ENCODE data around the gene RETREG3.
A peak's percentile ranks its signal among the peaks of the same experiment; 100 is the strongest.
"Not testable (repeated sequence)": the region's sequence is repeated elsewhere in the genome, so short reads cannot be mapped to it uniquely, and the experiment has no call there.

Gene RETREG3

GRCh38 chr17:42548993-42549755 lies 60.0 kb downstream of the RETREG3 start:
- DNase-seq: no peak

DNA sequence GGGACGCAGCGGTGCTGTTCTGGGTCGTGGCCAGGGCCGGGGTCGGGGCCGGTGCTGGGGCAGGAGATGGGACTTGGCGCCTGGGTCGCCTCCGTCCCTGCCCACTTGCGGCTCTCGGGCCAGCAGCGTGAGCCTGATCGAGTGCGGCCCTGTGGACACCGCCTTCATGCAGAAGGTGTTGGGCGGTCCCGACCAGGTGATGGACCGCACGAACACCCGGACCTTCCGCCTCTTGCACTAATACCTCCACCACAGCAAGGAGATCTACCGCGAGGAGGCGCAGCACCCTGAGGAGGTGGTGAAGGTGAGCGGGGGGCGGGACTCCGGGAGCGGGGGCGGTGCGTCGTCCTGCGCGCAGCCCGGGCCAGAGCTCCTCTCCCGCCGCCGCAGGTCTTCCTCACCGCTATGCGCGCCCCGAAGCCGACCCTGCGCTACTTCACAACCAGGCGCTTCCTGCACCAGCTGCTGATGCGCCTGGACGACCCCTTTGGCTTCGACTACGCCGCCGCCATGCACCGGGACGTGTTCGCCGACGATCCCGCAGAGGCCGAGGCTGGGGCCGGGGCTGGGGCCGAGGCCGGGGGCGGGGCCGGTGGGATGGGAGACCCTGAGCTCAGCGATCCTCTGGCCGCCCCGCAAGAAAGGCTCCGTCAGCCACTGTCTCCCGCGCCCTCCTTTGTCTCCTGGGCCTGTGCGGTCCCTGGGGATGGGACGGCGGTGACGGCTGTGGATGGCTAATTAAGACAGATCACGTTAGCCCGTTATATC lies 60.9 kb downstream of the RETREG3 start:
- peak; percentile 79 for DNase-seq

DNA sequence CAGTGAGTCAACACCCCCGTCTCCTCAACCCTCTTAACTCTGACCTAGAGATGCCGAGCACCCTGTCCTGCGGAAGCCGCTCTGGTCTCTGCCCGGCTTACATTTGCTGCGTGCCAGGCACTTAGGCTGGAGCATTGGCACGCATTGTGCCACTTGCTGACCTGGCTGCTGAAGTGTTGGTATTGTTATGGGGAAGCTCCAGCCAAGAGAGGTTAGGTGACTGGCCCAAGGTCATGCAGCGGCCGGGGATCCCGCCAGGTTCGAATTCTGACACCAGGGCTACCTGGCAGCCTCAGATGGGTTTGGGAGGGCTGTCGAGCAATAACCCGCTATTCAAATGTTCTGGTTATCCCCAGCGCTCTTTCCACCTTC lies 61.5 kb downstream of the RETREG3 start:
- no peak for DNase-seq

GRCh38 chr17:42547001-42547461 lies 62.1 kb downstream of the RETREG3 start:
- no peak for DNase-seq

GRCh38 chr17:42545755-42546505 lies 63.2 kb downstream of the RETREG3 start:
- DNase-seq: not testable (repeated sequence)

DNA sequence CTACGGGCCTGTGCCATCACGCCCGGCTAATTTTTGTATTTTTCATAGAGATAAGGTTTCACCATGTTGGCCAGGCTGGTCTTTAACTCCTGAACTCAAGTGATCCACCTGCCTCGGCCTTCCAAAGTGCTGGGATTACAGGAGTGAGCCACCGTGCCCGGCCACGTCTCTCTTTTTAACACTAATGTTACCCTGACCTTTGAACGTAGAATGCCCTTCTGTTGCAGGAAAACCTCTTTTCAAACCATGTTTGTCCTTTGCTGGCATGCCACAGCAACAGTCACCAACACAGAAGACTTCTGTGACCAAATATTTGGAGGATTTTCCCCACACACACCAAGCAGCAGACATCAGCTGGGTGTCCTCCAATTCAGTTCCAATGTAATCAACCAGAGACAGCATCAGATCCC lies 64.3 kb downstream of the RETREG3 start:
- no peak for DNase-seq

DNA sequence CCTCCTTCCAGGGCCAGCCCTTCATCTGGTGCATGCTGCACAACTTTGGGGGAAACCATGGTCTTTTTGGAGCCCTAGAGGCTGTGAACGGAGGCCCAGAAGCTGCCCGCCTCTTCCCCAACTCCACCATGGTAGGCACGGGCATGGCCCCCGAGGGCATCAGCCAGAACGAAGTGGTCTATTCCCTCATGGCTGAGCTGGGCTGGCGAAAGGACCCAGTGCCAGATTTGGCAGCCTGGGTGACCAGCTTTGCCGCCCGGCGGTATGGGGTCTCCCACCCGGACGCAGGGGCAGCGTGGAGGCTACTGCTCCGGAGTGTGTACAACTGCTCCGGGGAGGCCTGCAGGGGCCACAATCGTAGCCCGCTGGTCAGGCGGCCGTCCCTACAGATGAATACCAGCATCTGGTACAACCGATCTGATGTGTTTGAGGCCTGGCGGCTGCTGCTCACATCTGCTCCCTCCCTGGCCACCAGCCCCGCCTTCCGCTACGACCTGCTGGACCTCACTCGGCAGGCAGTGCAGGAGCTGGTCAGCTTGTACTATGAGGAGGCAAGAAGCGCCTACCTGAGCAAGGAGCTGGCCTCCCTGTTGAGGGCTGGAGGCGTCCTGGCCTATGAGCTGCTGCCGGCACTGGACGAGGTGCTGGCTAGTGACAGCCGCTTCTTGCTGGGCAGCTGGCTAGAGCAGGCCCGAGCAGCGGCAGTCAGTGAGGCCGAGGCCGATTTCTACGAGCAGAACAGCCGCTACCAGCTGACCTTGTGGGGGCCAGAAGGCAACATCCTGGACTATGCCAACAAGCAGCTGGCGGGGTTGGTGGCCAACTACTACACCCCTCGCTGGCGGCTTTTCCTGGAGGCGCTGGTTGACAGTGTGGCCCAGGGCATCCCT lies 65.7 kb downstream of the RETREG3 start:
- no peak for DNase-seq

- peak in 1 of 2 experiments; percentile 21 for DNase-seq
These were observed 67.9 kb downstream of the RETREG3 start for GRCh38 chr17:42541041-42541833.

GRCh38 chr17:42540558-42540957 lies 68.6 kb downstream of the RETREG3 start:
- DNase-seq: not testable (repeated sequence)

- no peak for DNase-seq
These were observed 70.7 kb downstream of the RETREG3 start for GRCh38 chr17:42538482-42538881.

DNA sequence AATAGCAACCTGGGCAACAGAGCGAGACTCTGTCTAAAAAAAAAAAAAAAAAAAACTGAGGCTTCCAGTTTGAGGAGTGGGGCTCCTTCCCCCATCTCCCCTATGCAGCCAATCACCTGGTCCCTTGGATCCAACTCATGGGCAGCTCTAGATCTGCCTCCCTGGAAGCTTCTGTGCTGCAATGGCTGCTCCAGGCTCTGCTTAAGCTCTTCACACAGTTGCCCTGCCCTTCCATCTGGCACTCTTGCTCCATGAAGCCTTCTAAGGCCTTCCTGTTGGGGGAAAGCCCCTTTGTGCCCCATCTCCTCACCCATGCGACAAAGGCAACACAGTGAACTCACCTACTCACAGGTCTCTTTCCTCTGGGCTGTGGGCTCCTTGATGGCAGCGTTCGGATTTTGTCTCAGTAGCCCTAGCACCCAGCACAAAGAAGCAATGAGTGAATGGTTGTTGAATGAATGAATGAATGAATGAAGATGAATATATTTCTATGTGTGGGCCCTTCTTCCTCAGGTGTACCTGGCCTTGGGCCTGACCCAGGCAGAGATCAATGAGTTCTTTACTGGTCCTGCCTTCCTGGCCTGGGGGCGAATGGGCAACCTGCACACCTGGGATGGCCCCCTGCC lies 71.2 kb downstream of the RETREG3 start:
- DNase-seq: no peak

DNA sequence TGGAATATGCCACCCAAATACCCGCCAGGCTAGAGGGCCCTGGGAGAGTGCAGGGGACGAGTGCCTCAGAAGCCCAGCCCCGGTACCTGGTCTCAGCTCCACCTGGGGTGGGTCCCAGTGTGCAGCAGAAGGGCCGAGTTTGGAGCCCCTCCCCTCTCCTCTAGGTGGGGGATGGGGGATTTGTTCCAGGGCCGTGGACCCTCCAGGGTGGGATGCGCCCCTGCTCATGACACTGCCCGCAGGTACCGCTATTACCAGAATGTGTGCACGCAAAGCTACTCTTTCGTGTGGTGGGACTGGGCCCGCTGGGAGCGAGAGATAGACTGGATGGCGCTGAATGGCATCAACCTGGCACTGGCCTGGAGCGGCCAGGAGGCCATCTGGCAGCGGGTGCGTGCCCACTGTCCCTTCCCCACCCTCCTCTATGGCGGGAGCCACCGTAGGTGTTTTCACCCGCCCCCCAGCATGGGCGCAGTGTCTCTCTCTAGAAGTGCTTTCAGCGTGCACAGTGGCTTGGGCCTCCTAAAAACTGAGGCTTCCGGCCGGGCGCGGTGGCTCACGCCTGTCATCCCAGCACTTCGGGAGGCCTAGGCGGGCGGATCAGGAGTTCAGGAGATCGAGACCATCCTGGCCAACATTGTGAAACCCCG lies 71.9 kb downstream of the RETREG3 start:
- no peak for DNase-seq

DNA sequence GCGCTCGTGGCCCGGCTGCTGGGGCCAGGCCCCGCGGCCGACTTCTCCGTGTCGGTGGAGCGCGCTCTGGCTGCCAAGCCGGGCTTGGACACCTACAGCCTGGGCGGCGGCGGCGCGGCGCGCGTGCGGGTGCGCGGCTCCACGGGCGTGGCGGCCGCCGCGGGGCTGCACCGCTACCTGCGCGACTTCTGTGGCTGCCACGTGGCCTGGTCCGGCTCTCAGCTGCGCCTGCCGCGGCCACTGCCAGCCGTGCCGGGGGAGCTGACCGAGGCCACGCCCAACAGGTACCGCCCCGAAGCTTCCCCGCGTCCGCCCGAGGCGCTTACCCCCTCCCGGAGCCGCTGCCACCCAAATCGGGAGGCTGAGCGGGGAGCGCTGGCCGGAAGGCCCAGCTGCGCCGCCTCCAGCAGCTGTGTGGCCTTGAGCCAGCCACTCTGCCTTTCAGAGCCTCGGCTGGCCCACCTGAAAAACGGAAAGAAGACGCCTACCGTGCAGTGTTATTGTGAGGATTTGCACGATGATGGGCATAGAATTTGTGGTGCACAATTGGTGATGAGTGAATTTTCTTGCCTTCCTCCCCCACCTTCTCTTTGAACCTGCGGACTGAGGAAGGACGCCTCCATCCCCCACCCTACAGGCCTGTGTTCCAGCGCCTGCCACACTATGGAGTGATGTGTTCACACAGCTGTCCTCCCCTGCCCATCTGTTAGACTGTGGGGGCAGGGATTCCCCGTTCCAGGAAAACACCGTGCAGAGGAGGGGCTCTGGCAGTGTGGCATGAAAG lies 72.6 kb downstream of the RETREG3 start:
- peak; percentile 52 to 56 for DNase-seq

DNA sequence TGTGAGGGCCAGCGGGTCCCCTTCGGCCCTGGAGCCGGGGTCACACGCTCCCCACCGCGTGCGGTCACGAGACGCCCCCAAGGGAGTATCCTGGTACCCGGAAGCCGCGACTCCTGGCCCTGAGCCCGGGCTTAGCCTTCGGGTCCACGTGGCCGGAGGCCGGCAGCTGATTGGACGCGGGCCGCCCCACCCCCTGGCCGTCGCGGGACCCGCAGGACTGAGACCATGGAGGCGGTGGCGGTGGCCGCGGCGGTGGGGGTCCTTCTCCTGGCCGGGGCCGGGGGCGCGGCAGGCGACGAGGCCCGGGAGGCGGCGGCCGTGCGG lies 73.2 kb downstream of the RETREG3 start, which contains the start of gene NAGLU:
Gene NAGLU (plus strand): TSS at position 194 of the 324 bp plus-strand sequence. CDS start 32 bp downstream, at position 226.
- peak; percentile 66 to 67 for DNase-seq

DNA sequence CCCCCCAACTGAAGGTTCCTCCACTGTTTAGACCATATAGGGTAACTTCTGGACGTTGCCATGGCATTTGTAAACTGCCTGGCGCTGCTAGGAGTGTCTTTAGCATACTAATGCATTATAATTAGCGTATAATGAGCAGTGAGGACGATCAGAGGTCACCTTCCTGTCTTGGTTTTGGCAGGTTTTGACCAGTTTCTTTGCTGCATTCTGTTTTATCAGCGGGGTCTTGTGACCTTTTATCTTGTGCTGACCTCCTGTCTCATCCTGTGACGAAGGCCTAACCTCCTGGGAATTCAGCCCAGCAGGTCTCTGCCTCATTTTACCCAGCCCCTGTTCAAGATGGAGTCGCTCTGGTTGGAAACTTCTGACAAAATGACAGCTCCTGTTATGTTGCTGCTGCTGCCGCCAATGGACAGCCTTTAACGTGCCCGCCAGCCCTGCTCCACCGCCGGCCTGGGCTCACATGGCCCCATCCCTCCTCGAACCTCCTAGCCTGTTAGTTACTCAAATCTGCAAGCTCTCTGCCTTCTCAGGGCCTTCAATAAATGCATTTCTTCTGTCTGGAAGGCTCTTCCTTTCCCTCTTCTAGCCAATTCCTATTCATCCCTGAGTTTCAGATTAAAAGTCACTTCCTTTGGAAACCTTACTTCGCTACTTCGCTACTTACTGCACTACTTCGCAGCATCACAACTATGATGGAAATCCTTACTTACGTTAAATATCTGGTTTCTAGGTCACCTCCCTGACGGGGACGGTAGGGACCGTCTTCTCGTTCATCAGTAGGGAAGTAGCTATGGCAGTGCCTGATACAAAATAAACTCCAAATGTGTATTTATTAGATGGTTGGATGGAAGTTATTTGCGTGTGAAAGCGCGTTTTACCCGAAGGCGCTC lies 73.8 kb downstream of the RETREG3 start:
- DNase-seq: no peak

GRCh38 chr17:42531455-42532354 lies 77.5 kb downstream of the RETREG3 start:
- DNase-seq: peak in 1 of 2 experiments; percentile 25

GRCh38 chr17:42530952-42531454 lies 78.2 kb downstream of the RETREG3 start:
- no peak for DNase-seq
